NCI-H510A (cell line): ENCODE results near the gene NKX6-2.

ENCODE experiments used
- DNase-seq: peaks from one replicate; lab custom pipeline; 2025; lab: John Stamatoyannopoulos, UW

NKX6-2 gene

GRCh38 chr10:132738454-132739224, 47.3 kb downstream of the NKX6-2 start:
- no peak for DNase-seq

GRCh38 chr10:132737390-132738048, 48.4 kb downstream of the NKX6-2 start:
- DNase-seq: no peak

GRCh38 chr10:132735923-132736391, 50.0 kb downstream of the NKX6-2 start:
- DNase-seq: no peak

GRCh38 chr10:132735341-132735775, 50.6 kb downstream of the NKX6-2 start:
- no peak for DNase-seq

- DNase-seq: no peak
These were observed 52.0 kb downstream of the NKX6-2 start for GRCh38 chr10:132733926-132734325.
